C4-2B (cell line): ENCODE measurements around the gene GNAT1.

ENCODE experiments used
- CTCF ChIP-seq: fragments of 450-650 bp; conservative IDR thresholded peaks from 2 replicates; pipeline ENCODE4 v1.5.1; 2017; ENCODE audit warnings: mild to moderate bottlenecking
- ZFX ChIP-seq: fragments of 450-650 bp; IDR thresholded peaks from 2 replicates; pipeline ENCODE4 v1.6.1; 2017

- TF ChIP-seq CTCF (no peak), ZFX (no peak)
These were observed 20.7 kb upstream of the GNAT1 start for GRCh38 chr3:50170689-50171088.
